MM.1S (cell line): ENCODE results near the gene IL11.

ENCODE experiments used
- DNase-seq: peaks from one replicate; pipeline ENCODE4 v3.0.0-alpha.2; 2015
- H2AFZ ChIP-seq: fragments of 300-600 bp; sonication (generic); 2 replicates; pipeline ENCODE4 v1.6.0; 2016; ENCODE audit warnings: antibody characterized with exemption, low read length
- H3F3A ChIP-seq: fragments of 300-600 bp; sonication (generic); 2 replicates; pipeline ENCODE4 v1.6.1; 2016; ENCODE audit warnings: mild to moderate bottlenecking, antibody characterized with exemption, low read length, moderate library complexity, mixed read lengths; ENCODE audit not compliant: insufficient read depth
- H3K27ac ChIP-seq: fragments of 300-600 bp; sonication (generic); 2 replicates; pipeline ENCODE4 v1.5.1; 2016; ENCODE audit warnings: mild to moderate bottlenecking, low read length
- H3K27me3 ChIP-seq: fragments of 300-600 bp; sonication (generic); replicated peaks from 2 replicates; pipeline ENCODE4 v1.6.0; 2016; ENCODE audit warnings: low read length; ENCODE audit not compliant: insufficient read depth
- H3K36me3 ChIP-seq: fragments of 300-600 bp; sonication (generic); replicated peaks from 2 replicates; pipeline ENCODE4 v1.6.1; 2016; ENCODE audit warnings: mild to moderate bottlenecking, low read length, mixed read lengths; ENCODE audit not compliant: insufficient read depth
- H3K4me1 ChIP-seq: fragments of 300-600 bp; sonication (generic); 2 replicates; pipeline ENCODE4 v1.6.1; 2016; ENCODE audit warnings: low read length, mixed read lengths
- H3K4me2 ChIP-seq: fragments of 300-600 bp; sonication (generic); 2 replicates; pipeline ENCODE4 v1.6.0; 2016; ENCODE audit warnings: low read depth, low read length
- H3K4me3 ChIP-seq: fragments of 300-600 bp; sonication (generic); 2 replicates; pipeline ENCODE4 v1.5.1; 2016; ENCODE audit warnings: low read length, mixed read lengths
- H3K79me2 ChIP-seq: fragments of 300-600 bp; sonication (generic); 2 replicates; pipeline ENCODE4 v1.6.1; 2016; ENCODE audit warnings: mixed run types, low read length, mixed read lengths
- H3K9ac ChIP-seq: fragments of 300-600 bp; sonication (generic); 2 replicates; pipeline ENCODE4 v1.6.1; 2016; ENCODE audit warnings: low read length, mixed read lengths
- H3K9me2 ChIP-seq: fragments of 300-600 bp; sonication (generic); replicated peaks from 2 replicates; pipeline ENCODE4 v1.6.1; 2016; ENCODE audit warnings: mild to moderate bottlenecking, low read length, mixed read lengths; ENCODE audit not compliant: insufficient read depth
- H3K9me3 ChIP-seq: fragments of 300-600 bp; sonication (generic); replicated peaks from 2 replicates; pipeline ENCODE4 v1.6.1; 2016; ENCODE audit warnings: mild to moderate bottlenecking, low read length, mixed read lengths; ENCODE audit not compliant: insufficient read depth
- H4K20me1 ChIP-seq: fragments of 300-600 bp; sonication (generic); 2 replicates; pipeline ENCODE4 v1.6.1; 2016; ENCODE audit warnings: mild to moderate bottlenecking, low read length, moderate library complexity, mixed read lengths; ENCODE audit not compliant: insufficient read depth
- EZH2 ChIP-seq: fragments of 300-600 bp; sonication (generic); optimal IDR thresholded peaks from 2 replicates; pipeline ENCODE3; 2017; ENCODE audit warnings: low read depth, mild to moderate bottlenecking, antibody characterized with exemption, low read length, mixed read lengths
- EZH2phosphoT487 ChIP-seq: fragments of 300-600 bp; sonication (generic); IDR thresholded peaks from 2 replicates; pipeline ENCODE4 v1.6.1; 2018; ENCODE audit warnings: antibody characterized with exemption, low read length
- TF ChIP-seq, protein P1 (sequence below): fragments of 300-600 bp; sonication (generic); IDR thresholded peaks from 2 replicates; pipeline ENCODE4 v1.5.1; 2016; ENCODE audit warnings: antibody characterized with exemption, low read length, mixed read lengths

IL11 gene

DNA sequence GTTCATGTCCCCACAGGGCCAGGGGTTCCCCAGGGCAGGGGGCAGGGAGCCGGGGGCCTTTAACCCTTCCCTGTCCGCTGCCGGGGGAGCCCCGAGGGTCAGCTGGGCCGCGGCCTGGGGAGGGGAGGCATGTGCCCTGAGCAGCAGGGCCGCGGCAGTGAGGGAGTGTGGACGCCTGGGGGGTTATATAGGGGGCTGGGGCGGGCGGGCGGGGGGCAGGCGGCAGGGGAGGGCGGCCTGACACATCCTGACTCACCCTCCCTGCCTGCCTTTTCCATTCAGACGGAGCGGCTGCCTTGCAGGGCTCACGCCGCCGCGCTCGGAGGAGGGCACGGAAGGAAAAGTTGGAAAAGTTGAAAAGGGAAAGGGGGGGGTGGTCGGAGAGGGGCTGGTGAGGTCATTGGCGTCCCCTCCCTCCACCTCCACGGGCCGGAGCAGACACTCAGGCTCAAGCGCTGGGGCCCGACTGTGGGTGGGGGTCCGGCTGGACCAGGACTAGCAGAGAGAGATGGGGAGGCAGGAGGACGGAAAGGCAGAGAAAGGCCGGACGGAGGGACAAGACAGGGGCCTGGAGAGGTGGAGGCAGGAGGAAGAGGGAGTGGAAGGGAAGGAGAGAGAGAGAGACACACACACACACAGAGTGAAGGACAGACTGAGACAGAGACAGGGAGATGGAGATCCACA lies at the start of gene IL11:
IL11 (minus strand) TSS at position 159 of the 684 bp plus-strand sequence; CDS start at position 6, 153 bp downstream.
- Histone ChIP-seq H3K9me2 (no peaks in the 10 kb centered on the region), H3K4me1 (no peaks in the 10 kb centered on the region; the same call in 1 of the 2 replicates), H3K27me3 (peaks cover 73% of the 10 kb centered on the region), H3F3A (no peaks in the 10 kb centered on the region; the same call in 1 of the 2 replicates), H3K9me3 (no peaks in the 10 kb centered on the region), H3K9ac (no peak within 1 kb of the TSS), H3K79me2 (no peaks in the 10 kb centered on the region), H3K4me2 (peak within 1 kb of the TSS; percentile 39; the same call in 1 of the 2 replicates), H2AFZ (no peak within 1 kb of the TSS), H3K27ac (no peak within 1 kb of the TSS), H3K36me3 (no peaks in the 10 kb centered on the region), H3K4me3 (no peak within 1 kb of the TSS), H4K20me1 (no peaks in the 10 kb centered on the region)
- TF ChIP-seq EZH2phosphoT487 = no peak
- TF ChIP-seq EZH2 = no peak
- TF ChIP-seq, protein P1, sequence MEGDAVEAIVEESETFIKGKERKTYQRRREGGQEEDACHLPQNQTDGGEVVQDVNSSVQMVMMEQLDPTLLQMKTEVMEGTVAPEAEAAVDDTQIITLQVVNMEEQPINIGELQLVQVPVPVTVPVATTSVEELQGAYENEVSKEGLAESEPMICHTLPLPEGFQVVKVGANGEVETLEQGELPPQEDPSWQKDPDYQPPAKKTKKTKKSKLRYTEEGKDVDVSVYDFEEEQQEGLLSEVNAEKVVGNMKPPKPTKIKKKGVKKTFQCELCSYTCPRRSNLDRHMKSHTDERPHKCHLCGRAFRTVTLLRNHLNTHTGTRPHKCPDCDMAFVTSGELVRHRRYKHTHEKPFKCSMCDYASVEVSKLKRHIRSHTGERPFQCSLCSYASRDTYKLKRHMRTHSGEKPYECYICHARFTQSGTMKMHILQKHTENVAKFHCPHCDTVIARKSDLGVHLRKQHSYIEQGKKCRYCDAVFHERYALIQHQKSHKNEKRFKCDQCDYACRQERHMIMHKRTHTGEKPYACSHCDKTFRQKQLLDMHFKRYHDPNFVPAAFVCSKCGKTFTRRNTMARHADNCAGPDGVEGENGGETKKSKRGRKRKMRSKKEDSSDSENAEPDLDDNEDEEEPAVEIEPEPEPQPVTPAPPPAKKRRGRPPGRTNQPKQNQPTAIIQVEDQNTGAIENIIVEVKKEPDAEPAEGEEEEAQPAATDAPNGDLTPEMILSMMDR = no peak
- DNase-seq = no peak

DNA sequence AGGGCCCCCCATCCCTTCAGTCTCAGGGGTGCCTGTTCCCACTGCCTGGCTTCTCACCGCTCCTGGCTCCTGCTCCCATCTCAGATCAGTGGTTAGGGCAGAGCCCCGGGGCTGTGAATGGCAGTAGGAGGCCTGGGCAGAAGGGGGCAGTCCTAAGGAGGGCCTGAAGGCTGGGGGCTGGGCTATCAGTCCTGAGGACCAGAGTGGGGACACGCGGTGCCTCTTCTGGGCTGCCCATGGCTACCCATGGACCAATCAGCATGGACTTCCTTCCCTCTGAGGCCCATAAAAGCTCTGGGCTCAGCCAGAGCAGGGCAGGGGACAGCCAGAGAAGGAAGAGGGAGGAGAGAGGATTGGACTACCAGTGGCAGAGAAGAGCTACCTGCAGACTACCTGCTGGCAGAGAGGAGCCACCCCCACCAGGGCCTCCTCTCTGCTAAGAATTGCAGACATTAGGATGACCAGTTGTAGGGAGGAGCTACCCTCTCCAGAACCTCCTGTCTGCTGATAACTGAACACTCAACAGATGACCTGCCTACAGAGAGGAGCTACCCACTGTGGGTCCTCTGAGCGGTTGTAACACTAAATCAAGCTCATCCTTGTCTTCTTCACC lies 49.5 kb upstream of the IL11 start:
- H3F3A ChIP-seq = no peaks in the 10 kb centered on the region
- no peak overlapping the region for H3K4me2 ChIP-seq
- no peaks in the 10 kb centered on the region for H3K9me2 ChIP-seq
- no peaks in the 10 kb centered on the region for H4K20me1 ChIP-seq
- H3K79me2 ChIP-seq = no peaks in the 10 kb centered on the region
- no peak for TF ChIP-seq EZH2
- TF ChIP-seq, protein P1 = no peak
- no peak for TF ChIP-seq EZH2phosphoT487
- no peak for DNase-seq
- H3K9ac ChIP-seq = no peak overlapping the region
- H3K27ac ChIP-seq = no peak overlapping the region
- H3K27me3 ChIP-seq = peaks cover 46% of the 10 kb centered on the region
- H3K4me1 ChIP-seq = no peaks in the 10 kb centered on the region
- no peak overlapping the region for H2AFZ ChIP-seq
- no peaks in the 10 kb centered on the region for H3K36me3 ChIP-seq
- H3K4me3 ChIP-seq = no peak overlapping the region
- no peaks in the 10 kb centered on the region for H3K9me3 ChIP-seq

DNA sequence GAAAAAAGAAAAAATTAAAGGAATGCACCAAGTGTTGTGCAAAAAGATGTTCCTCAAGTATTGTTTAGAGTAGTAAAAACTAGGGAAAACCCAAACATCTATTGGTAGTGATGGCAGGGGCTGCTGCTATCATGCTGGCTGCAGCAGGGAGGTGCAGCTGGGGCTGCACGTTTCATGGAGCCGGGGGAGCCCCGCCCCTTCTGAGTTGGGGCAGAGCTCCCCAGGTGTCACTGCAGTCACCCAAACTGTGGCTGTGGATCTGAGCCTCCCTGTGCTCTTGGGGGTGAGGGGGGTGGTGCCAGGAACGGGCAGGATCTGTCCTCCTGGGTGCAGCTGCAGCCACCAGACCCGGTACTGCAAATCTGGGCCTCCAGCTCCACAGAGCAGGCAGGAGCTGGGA lies 48.8 kb upstream of the IL11 start:
- Histone ChIP-seq H3K9me3 (no peaks in the 10 kb centered on the region), H3K9me2 (no peaks in the 10 kb centered on the region), H3K27ac (no peak overlapping the region), H3K4me2 (no peak overlapping the region), H2AFZ (no peak overlapping the region), H3K27me3 (peaks cover 40% of the 10 kb centered on the region), H3K4me3 (no peak overlapping the region), H4K20me1 (no peaks in the 10 kb centered on the region), H3K36me3 (no peaks in the 10 kb centered on the region), H3F3A (no peaks in the 10 kb centered on the region), H3K79me2 (no peaks in the 10 kb centered on the region), H3K4me1 (no peaks in the 10 kb centered on the region), H3K9ac (no peak overlapping the region)
- TF ChIP-seq EZH2 = no peak
- TF ChIP-seq, protein P1 = no peak
- DNase-seq = no peak
